ENCODE results near the gene GORAB.

The GORAB gene

GRCh38 chr1:170592591-170593111, 60.7 kb downstream of the GORAB start:
- DNase-seq (ENCODE audit: low read depth), result no peak

GRCh38 chr1:170593173-170594011, 61.4 kb downstream of the GORAB start:
- no peak for DNase-seq (ENCODE audit: low read depth)

GRCh38 chr1:170594066-170594626, 62.2 kb downstream of the GORAB start:
- no peak for DNase-seq (ENCODE audit: low read depth)

- peak; percentile 44 for DNase-seq (ENCODE audit: low read depth)
These were observed 64.7 kb downstream of the GORAB start for GRCh38 chr1:170596701-170597100.

GRCh38 chr1:170598618-170599017, 66.7 kb downstream of the GORAB start:
- no peak for DNase-seq (ENCODE audit: low read depth)

GRCh38 chr1:170599033-170599432, 67.1 kb downstream of the GORAB start:
- no peak for DNase-seq (ENCODE audit: low read depth)

GRCh38 chr1:170601866-170602265, 69.9 kb downstream of the GORAB start:
- DNase-seq (ENCODE audit: low read depth), result no peak
